Loucy (cell line): ENCODE measurements around the gene TM6SF1.

Experiments used
- H2AFZ ChIP-seq: fragments of 200-600 bp; sonication (generic); 2 replicates; pipeline ENCODE4 v1.6.0; 2016; ENCODE audit warnings: antibody characterized with exemption, mild to moderate bottlenecking, low read length, moderate library complexity
- H3F3A ChIP-seq: fragments of 200-600 bp; 2 replicates; pipeline ENCODE4 v1.6.0; 2016; ENCODE audit warnings: antibody characterized with exemption, low read depth, mild to moderate bottlenecking
- H3K27me3 ChIP-seq: fragments of 200-600 bp; sonication (generic); 2 replicates; pipeline ENCODE4 v1.6.1; 2014; ENCODE audit warnings: low read length, mild to moderate bottlenecking; ENCODE audit not compliant: insufficient read depth, poor library complexity, severe bottlenecking
- H3K36me3 ChIP-seq: fragments of 200-600 bp; sonication (generic); 2 replicates; pipeline ENCODE4 v1.6.1; 2016; ENCODE audit warnings: low read length; ENCODE audit not compliant: insufficient read depth
- H3K4me1 ChIP-seq: fragments of 200-600 bp; sonication (generic); 2 replicates; pipeline ENCODE4 v1.5.1; 2014; ENCODE audit warnings: low read length, mild to moderate bottlenecking; ENCODE audit not compliant: insufficient read depth, poor library complexity, severe bottlenecking
- H3K4me2 ChIP-seq: fragments of 200-600 bp; sonication (generic); 2 replicates; pipeline ENCODE4 v1.6.0; 2014; ENCODE audit warnings: antibody characterized with exemption, low read length, low read depth, mild to moderate bottlenecking; ENCODE audit not compliant: poor library complexity, severe bottlenecking
- H3K4me3 ChIP-seq: fragments of 200-600 bp; sonication (generic); 2 replicates; pipeline ENCODE4 v1.5.1; 2014; ENCODE audit warnings: low read length, mild to moderate bottlenecking, mixed read lengths; ENCODE audit not compliant: poor library complexity, severe bottlenecking
- H3K79me2 ChIP-seq: fragments of 200-600 bp; sonication (generic); 2 replicates; pipeline ENCODE4 v1.6.1; 2014; ENCODE audit warnings: low read length; ENCODE audit not compliant: insufficient read depth
- H3K9ac ChIP-seq: fragments of 200-600 bp; sonication (generic); 2 replicates; pipeline ENCODE4 v1.6.0; 2014; ENCODE audit warnings: mild to moderate bottlenecking, low read depth, low read length, moderate library complexity; ENCODE audit not compliant: poor library complexity, severe bottlenecking
- H3K9me2 ChIP-seq: fragments of 200-600 bp; sonication (generic); replicated peaks from 2 replicates; pipeline ENCODE4 v1.6.1; 2016; ENCODE audit warnings: low read depth, low read length, mixed read lengths
- H3K9me3 ChIP-seq: fragments of 200-600 bp; sonication (generic); 2 replicates; pipeline ENCODE4 v1.6.1; 2014; ENCODE audit warnings: mild to moderate bottlenecking, antibody characterized with exemption, low read length, low read depth; ENCODE audit not compliant: insufficient read depth
- H4K20me1 ChIP-seq: fragments of 200-600 bp; sonication (generic); 2 replicates; pipeline ENCODE4 v1.6.0; 2014; ENCODE audit warnings: antibody characterized with exemption, low read length, mild to moderate bottlenecking; ENCODE audit not compliant: insufficient read depth, poor library complexity, severe bottlenecking
- EZH2phosphoT487 ChIP-seq: fragments of 200-600 bp; IDR thresholded peaks from 2 replicates; pipeline ENCODE4 v1.6.1; 2018; ENCODE audit warnings: antibody characterized with exemption, mild to moderate bottlenecking, moderate library complexity, borderline replicate concordance
- TF ChIP-seq, protein P1 (sequence below): fragments of 200-600 bp; sonication (generic); conservative IDR thresholded peaks from 2 replicates; pipeline ENCODE4 v1.5.1; 2014; ENCODE audit warnings: mild to moderate bottlenecking, antibody characterized with exemption, low read length

Gene TM6SF1

DNA sequence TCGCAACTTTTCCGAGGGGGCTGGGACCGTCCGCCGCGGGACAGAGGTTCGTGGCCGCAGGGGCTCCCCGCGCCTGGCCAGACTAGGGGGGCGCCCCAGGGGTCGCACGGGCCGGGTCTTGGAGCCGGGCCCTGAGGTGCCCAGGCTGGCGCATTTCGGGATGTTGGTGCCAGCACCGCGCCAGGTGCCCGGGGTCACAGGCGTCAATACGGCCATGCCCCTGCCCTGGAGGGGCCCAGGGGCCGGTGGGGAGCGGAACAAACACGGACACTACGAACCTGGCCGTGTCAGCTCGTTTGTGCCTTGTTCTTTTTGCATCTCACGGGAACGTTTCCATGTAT is 366 bp downstream of the TM6SF1 start:
- H4K20me1 ChIP-seq = no peaks in the 10 kb centered on the region
- H3K79me2 ChIP-seq = no peaks in the 10 kb centered on the region
- no peaks in the 10 kb centered on the region for H3K27me3 ChIP-seq
- no peaks in the 10 kb centered on the region for H3K9me3 ChIP-seq
- peak overlapping the region; percentile 83 for H2AFZ ChIP-seq
- no peaks in the 10 kb centered on the region for H3K9me2 ChIP-seq
- H3F3A ChIP-seq = no peaks in the 10 kb centered on the region
- H3K4me1 ChIP-seq = peaks cover 23% of the 10 kb centered on the region
- peak overlapping the region; percentile 75 for H3K9ac ChIP-seq
- TF ChIP-seq, protein P1, sequence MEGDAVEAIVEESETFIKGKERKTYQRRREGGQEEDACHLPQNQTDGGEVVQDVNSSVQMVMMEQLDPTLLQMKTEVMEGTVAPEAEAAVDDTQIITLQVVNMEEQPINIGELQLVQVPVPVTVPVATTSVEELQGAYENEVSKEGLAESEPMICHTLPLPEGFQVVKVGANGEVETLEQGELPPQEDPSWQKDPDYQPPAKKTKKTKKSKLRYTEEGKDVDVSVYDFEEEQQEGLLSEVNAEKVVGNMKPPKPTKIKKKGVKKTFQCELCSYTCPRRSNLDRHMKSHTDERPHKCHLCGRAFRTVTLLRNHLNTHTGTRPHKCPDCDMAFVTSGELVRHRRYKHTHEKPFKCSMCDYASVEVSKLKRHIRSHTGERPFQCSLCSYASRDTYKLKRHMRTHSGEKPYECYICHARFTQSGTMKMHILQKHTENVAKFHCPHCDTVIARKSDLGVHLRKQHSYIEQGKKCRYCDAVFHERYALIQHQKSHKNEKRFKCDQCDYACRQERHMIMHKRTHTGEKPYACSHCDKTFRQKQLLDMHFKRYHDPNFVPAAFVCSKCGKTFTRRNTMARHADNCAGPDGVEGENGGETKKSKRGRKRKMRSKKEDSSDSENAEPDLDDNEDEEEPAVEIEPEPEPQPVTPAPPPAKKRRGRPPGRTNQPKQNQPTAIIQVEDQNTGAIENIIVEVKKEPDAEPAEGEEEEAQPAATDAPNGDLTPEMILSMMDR = no peak
- no peak for TF ChIP-seq EZH2phosphoT487
- H3K36me3 ChIP-seq = no peaks in the 10 kb centered on the region
- peak overlapping the region; percentile 97 for H3K4me2 ChIP-seq
- H3K4me3 ChIP-seq = peak overlapping the region; percentile 76

DNA sequence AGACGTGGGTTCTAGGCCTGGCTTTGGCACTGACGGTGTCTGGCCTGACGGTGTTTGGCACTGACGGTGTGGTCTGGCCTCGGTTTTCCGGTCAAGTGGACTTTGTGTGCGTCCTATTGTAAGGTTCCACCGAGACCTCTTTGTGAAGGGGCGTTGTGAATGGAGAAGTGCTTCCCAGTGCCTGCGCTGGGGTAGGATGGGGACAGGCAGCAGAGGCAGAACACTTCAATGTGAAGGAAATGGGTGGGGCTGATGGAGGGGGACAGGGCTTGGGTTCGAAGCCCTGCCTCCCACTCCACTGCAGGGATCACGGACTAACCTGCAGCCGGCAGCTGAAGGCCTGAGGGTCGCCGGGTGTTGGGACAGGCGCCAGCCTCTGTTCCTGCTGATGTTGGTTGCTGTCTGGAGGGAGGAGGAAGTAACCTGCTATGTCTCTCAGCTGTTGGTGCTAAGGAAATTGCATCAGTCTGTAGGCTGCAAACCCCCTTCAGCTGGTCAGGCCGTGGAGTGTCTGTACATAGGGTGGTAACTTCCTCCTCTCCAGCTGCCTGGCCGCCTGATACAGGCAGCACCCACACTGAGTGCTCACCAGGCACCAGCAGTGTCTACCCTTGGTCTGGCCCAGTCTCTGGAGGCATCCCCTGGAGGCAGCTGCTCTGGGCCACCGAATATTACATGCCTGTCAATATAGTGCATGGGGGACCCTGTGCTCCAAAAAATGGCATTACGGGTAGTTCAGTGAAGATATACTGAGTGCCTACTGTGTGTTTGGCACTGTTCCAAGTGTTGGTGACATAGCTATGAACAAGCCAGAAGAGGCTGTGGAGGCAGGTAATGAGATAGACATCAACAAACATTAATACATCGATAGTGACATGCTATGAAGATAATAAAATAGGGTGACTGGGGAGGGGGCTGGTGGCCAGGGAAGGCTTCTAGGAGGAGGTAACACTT is 1.1 kb downstream of the TM6SF1 start:
- H3K4me3 ChIP-seq = peak overlapping the region; percentile 76
- no peaks in the 10 kb centered on the region for H3K36me3 ChIP-seq
- H3K79me2 ChIP-seq = no peaks in the 10 kb centered on the region
- peak overlapping the region; percentile 97 for H3K4me2 ChIP-seq
- H3K9me2 ChIP-seq = no peaks in the 10 kb centered on the region
- H3K9ac ChIP-seq = peak overlapping the region; percentile 75
- H3K27me3 ChIP-seq = no peaks in the 10 kb centered on the region
- no peaks in the 10 kb centered on the region for H3F3A ChIP-seq
- peaks cover 23% of the 10 kb centered on the region for H3K4me1 ChIP-seq
- peak overlapping the region; percentile 83 for H2AFZ ChIP-seq
- TF ChIP-seq, protein P1 = no peak
- TF ChIP-seq EZH2phosphoT487 = no peak
- H3K9me3 ChIP-seq = no peaks in the 10 kb centered on the region
- H4K20me1 ChIP-seq = no peaks in the 10 kb centered on the region

DNA sequence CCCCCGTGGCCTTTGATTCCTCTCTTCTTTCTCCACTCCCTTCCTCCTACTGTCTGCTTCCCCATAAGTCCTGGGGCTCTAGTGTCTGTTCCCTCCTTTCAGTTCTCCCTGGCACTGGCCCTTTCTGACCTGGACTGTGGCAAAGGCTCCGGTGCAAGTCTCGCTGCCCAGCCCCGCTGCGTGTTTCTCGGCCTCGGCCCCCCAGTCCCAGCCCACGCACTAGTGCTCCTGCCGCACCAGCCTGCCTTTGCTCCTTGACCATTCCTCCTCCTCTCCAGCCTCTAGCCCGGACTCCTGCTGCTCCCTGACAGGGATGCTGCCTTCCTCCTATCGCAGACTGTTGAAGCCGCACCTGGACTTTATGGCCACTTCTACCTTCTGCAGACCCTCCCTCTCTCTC is 2.1 kb downstream of the TM6SF1 start:
- H3K4me2 ChIP-seq = peak overlapping the region; percentile 97

More for the DNA sequence above, 2.1 kb downstream of the TM6SF1 start:
- H3K27me3 ChIP-seq = no peaks in the 10 kb centered on the region
- peak overlapping the region; percentile 75 for H3K9ac ChIP-seq
- no peaks in the 10 kb centered on the region for H3K79me2 ChIP-seq
- H3F3A ChIP-seq = no peaks in the 10 kb centered on the region
- no peak overlapping the region for H2AFZ ChIP-seq
- no peaks in the 10 kb centered on the region for H4K20me1 ChIP-seq
- no peaks in the 10 kb centered on the region for H3K9me2 ChIP-seq
- no peak overlapping the region for H3K4me3 ChIP-seq
- TF ChIP-seq, protein P1 = no peak
- no peak for TF ChIP-seq EZH2phosphoT487
- no peaks in the 10 kb centered on the region for H3K9me3 ChIP-seq
- no peaks in the 10 kb centered on the region; the same call in 1 of the 2 replicates for H3K36me3 ChIP-seq
- H3K4me1 ChIP-seq = peaks cover 23% of the 10 kb centered on the region
